SIG-M5 treated with dmso at 0.1 percent for 504 hours (cell line): ENCODE measurements around the gene FADS2.

ENCODE experiments used
- DNase-seq: peaks from one replicate; lab custom pipeline; 2025; ENCODE audit not compliant: unreplicated experiment; lab: John Stamatoyannopoulos, UW

Gene FADS2

DNA sequence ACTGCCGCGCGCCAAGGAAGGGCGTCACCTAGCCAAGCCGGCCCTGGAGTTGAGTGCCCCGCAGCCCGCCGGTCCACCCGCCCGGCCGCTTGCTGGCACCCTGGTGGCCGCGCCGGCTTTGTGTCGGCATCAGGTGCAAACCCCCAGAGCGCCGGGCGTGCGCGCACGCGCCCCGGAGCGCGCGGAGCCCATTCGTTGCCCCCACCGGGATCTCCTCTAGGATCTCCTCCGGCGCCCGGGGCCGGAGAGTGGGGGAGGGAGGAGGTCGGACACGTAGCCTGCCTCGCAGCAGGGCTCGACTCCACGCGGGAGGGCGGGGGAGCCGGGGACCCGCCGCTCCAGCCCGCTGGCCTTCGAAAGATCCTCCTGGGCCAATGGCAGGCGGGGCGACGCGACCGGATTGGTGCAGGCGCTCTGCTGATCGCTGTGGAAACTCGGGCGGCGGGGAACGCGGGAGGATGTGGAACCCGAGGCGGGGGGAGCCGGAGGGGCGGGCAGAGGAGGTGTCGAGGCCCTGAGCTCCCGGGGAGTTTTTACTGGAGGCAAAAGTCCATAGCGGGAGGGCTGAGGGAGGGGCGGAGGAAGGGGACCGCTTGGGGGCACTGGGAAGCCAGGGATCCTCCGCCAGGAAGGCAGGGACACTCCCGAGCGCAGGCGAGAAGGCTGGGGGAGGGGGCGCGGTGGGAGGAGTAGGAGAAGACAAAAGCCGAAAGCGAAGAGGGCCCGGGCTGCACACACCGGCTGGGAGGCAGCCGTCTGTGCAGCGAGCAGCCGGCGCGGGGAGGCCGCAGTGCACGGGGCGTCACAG lies at the start of gene FADS2:
TSS of gene FADS2 (plus strand) at position 730 of the 808 bp plus-strand sequence. CDS start 91 bp downstream, outside the sequence.
- DNase-seq, result peak; percentile 87

DNA sequence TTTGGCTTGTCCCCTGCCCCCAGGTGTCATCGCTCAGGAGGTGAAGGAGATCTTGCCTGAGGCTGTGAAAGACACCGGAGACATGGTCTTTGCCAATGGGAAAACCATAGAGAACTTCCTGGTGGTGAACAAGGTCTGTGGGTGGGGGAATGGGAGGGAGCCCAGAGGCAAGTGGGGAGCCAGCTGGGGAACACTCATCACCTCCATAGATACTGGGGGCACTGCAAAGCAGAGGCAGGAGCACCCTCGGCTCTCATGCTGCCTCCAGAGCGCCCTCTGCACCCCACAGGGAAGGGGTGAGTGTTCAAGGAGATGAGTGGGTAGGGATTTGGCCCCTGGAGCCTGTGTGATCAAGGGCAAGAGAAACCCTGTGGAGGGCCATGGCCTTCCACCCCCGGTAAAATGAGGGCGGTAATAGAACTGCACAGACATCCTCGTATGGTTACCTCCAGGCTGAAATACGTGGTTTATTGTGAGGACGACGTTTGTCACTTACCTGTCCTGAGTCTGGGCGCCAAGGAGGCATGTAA lies 49.7 kb upstream of the FADS2 start:
- no peak for DNase-seq

DNA sequence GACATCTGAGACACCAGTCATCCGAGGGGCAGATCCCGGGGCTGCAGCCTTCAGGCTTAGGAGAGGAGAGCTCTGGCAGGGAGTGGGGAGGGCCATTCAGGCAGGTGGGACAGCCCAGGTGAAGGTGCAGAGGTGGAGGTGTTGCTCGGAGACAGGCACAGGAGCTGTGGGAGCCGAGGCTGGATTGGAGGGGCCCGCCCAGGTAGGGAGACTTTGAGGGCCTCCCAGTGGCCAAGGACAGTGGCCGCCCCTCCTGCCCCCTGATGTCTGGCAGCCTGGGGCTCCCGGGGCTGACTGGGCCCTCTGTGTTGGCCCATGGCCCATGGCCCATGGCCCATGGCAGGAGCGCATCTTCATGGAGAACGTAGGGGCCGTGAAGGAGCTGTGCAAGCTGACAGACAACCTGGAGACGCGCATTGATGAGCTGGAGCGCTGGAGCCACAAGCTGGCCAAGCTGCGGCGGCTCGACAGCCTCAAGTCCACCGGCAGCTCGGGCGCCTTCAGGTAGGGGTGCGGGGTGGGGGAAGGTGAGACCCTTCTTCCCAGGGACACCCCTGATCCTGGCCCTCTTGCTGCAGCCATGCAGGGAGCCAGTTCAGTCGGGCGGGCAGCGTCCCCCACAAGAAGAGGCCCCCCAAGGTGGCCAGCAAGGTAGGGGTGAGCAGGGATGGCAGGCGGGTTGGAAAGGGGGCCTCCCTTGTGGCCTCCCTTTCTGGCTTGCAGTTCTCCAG lies 49.0 kb upstream of the FADS2 start:
- DNase-seq, result no peak

DNA sequence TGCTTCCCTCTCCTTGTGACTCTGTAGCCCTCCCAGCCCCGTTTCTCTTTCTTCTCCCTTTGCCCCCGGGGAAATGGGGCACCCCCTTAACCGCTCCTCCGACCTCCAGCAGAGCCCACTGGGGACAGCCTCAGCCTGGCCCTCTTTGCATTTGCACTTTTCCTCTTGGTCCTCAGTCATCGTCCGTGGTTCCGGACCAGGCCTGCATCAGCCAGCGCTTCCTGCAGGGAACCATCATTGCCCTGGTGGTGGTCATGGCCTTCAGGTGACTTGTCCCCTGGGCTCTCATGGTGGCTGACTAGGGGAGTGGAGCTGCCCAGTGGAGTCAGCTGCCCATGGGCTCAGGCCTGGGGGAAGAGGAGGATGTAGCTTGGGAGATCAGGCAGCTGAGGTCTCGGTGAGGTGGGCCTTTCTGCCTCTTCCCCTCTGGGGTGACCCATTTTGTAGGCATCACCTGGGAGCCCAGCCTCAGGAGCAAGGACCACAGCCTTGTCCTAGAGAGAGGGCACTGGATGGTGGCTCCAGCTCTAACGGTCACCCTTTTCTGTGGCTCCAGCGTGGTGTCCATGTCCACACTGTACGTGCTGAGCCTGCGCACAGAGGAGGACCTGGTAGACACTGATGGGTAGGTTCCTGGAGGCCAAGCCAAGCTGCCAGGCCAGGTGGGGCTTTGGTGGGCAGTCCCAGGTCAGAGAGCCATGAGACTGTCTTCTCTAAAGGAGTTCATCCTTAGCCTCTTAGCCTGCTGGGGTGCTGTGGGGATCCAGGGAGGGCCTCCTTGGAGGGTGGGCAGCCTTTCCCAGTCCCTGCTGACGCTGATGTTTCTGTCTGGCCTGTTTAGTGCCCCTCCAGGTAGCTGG lies 48.2 kb upstream of the FADS2 start:
- no peak for DNase-seq

DNA sequence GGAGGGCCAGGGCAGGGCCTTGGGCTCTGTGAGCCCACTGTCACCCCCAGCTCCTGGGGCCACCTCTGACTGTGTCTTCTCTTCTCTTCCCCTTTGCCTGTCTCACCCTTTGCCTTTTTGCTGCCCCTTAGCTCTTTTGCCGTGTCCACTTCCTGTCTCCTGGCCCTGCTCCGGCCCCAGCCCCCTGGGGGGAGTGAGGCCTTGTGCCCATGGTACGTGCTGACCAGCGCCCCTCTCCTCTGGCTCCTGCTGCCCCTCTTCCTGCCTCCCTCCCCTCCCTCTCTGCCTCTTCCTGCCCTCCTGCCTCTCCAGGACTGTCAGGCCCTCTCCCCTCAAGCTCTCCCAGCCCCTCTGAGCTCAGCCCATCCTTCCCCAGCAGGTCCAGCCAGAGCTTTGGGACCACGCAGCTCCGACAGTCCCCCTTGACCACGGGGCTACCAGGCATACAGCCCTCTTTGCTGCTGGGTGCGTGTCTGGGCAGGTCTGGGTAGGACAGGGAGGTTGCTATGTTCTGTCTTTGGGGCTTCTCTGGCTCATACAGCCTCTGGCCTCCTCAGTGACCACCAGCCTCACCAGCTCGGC lies 47.4 kb upstream of the FADS2 start:
- no peak for DNase-seq

DNA sequence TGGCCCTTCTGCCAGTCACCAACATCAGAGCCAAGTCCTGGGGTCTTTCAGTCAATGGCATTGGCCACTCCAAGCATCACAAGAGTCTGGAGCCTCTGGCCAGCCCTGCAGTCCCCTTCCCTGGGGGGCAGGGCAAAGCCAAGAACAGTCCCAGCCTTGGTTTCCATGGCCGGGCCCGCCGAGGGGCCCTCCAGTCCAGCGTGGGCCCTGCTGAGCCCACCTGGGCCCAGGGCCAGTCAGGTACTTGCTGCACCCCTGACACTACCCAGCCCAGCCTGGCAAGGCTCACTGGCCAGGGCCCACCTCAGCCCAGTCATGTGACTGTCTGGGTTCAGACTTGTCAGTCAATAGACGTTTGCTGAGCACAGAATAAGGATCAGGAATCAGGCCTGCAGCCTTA lies 46.5 kb upstream of the FADS2 start:
- no peak for DNase-seq

DNA sequence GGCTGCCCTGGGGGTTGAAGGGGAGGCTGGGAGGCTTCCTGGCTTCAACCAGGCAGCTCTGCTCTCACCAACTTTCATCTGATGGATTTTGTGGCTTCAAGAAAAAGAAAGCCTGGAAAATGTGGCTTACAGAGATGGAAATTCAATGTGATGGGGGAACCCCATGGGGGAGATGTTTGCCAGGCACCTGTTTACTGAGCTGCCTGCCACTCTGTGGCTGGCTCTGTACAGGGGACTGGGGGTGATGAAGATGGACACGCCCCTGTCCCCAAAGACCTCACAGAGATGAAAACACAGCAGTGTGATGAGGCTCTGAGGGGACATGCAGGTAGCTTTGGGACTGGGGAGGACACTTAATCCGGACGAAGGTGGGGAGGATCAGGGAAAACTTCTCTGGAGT lies 45.8 kb upstream of the FADS2 start:
- no peak for DNase-seq

DNA sequence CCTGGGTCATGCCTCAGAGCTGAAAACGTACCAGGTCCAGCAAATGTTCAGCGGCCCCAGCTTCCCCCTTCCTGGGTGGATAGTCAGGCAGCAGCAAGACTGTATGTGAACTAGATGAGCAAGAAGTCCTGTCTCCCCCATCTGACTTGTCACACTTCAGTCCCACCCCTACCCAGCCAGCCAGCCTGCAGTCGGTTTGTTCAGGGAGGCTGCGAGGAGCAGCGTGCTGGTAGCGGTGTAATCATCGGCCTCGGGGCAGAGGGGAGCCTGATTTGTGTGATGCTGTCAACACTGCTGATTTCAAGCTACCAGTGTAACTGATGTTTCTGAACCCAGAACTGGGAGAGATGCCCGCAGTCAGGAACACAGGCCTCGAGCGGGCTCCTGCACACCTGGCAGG lies 45.3 kb upstream of the FADS2 start:
- no peak for DNase-seq

DNA sequence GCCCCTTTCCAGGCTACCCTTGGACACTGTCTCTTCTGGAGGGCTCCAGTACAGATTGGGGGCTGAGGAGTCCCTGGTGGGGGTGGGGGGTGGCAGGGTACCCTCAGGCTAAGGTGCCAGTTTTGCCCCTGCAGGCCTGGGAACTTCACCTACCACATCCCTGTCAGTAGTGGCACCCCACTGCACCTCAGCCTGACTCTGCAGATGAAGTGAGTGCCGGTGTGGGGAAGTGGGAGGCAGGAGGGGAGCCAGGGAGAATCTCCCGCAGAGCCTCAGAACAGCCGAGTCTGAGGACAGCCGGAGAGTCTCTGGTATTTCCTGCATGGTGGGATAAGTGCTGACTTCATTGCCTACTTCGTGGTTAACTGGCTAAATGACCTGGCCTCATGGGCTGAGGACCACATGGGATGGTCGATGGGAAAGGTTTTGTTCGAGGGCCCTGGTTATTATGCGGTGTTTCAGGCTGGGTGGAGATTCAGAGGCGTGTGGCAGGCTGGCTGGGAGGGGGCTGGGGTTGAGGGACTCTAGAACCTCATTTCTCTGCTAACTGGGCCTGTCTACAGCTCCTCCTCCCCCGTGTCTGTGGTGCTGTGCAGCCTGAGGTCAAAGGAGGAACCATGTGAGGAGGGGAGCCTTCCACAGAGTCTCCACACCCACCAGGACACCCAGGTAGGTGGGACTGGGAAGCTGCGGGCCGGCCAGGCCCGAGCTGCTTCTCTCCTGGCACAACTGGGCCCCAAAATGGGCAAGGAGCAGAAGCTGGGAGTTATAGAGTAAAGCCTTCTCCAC lies 44.2 kb upstream of the FADS2 start:
- no peak for DNase-seq

DNA sequence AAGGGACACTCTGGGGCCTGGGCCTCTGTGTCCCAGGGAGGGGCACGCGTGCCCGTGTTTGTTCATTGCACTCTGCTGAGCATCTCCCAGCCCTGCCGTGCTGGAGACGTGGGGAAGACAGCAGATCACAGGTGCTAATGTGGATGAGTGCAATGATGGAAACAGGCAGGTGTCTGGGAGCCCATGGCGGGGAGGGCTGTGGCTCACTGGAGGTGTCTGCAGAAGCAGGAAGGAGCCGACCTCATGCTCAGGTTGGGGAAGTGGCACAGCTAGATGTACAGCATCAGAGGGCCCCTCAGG lies 43.6 kb upstream of the FADS2 start:
- DNase-seq, result no peak

DNA sequence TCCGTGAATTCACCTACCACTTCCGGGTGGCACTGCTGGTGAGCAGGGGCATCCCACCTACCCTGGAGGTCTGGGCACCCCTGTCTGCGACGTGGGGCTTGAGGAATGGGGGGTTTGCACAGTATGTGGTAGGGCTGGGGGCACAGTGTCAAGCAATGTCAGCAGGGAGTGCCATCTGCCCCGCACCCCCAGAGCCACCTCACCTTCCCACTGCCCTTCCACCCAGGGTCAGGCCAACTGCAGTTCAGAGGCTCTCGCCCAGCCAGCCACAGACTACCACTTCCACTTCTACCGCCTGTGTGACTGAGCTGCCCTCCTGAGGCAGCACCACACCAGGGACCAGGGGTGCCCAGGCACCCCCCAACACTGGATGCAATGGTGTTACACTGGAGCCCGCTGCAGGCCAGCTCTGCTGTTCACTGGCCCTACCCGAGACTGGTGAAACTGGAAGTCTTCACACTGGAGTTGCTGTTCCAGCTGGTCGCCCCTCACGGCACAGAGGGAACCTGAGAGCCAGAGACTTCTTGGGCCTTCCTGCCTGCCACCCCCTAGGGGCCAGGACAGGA lies 42.2 kb upstream of the FADS2 start:
- no peak for DNase-seq

DNA sequence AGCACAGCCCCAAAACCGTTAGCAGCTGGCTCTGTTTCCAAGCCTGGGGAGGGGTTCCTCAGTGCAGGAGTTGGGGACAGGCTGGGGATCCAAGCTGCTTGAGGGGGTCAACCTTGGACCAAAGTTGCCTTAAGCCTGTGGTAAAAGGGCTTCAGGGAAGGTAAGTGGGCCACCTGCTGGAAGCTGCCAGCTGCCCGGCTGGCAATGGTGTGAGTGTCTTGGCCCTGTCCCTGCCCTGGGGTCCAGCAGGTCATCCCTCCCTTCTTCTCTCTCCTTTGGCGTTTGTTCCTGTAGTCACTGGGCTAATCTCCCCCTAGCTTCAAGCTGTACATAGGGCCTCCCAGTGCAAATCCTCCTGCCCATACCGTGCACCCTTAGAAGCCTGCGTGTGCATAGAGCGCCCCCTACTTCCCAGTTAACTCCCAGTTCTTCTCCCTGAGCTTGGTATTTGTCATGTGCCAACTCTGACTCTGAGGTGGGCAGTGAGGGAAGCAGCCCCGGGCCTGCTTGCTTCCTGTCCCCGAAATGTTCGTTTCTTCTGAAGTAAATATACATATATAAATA lies 40.1 kb upstream of the FADS2 start:
- peak; percentile 44 for DNase-seq

DNA sequence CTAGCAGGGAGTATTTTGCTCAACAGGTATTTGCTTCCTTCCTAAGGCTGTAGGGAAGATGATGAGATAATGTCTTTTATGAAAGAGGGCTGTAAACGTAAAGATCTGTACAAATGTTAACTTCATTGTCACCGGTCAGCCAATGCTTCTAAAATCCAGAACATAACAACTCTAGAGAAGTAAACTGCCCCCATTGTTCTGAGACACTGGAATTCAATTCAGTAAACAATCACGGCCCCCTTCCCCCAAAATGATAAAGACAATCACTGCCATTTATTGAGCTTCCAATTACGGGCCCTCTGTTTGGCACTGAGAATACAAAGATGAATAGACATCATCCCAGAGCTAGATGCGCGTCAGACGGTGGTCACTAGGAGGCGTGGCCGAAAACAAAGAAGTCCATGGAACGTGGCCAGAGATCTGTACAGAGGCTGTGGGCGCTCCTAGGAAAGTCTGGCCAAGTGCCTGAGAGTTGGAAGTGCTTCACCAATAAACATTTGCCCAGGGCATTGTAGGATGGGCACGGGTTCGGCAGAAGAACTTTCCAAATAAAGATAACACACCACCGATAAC lies 36.3 kb upstream of the FADS2 start:
- peak; percentile 45 for DNase-seq

DNA sequence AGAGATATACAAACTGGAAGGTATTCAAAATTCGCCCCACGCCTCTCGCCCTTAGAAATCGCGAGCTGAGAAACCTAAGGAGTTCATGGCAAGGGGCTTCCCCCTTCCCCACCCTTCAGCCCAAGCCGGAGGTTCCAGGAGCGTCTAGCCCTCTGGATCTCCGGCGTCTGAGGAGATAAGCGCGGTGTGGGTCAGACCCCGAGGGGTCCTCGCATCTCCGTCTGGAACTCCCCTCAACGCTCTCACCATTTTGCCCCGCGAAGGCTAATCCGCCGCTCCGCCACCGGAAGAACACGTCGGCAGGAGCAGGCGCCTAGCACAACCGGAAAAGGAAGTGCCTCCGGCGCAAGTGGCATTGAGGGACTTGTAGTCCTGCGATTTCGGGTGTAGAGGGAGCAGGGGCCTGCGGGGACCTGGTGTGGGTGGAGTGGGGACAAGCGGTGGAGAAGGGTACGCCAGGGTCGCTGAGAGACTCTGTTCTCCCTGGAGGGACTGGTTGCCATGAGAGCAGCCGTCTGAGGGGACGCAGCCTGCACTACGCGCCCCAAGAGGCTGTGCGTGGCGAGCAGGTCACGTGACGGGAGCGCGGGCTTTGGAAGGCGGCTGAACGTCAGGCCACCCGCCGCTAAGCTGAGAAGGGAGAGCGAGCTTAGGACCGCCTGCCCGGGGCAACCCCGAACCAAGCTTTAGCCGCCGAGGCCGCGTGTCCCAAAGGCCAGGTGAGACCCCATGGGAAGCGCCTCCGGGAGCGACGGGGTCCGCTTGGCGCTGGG lies 35.6 kb upstream of the FADS2 start, which contains the start of the genes FEN1 and TMEM258:
TSS of gene FEN1 (plus strand) at position 602 of the 773 bp plus-strand sequence. CDS start 2,451 bp downstream, outside the sequence.
TSS of gene TMEM258 (minus strand) at position 290 of the 773 bp plus-strand sequence. CDS start at position 249, 41 bp downstream.
- peak; percentile 89 for DNase-seq

DNA sequence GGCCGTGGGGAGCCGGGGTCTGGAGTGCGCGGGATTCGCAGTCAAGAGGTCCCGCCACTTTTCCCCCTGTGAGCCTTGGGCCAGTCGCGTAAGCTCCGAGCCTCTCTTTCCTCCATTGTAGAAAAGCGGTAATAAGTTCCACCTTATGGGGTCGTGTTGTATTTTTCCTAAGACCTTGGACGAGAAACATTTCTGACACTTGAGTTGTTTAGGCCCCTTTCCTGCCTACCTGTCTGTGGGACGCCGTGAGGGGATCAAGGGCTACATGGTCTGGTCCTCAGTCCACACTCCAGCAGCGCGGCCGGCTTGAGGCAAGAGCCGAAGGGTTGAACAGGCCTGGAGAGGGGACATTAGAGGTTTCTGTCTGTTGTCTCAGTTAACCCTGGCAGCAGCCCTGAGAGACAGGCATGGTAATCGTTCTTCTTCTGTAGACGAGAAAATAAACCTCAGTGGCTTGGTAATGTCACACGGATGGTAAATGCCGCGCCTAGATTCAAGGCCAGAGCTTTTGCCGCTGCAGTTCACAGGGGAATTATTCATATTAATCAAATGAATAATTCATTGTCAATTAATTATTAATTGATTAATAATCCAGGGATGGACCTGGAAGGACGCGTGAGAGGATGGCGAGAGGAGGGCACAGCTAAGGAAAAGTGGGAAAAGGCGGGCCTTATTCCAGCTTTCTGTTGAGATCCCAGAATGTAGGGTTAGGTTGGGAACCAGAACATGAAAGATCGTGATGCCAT lies 34.8 kb upstream of the FADS2 start:
- no peak for DNase-seq

DNA sequence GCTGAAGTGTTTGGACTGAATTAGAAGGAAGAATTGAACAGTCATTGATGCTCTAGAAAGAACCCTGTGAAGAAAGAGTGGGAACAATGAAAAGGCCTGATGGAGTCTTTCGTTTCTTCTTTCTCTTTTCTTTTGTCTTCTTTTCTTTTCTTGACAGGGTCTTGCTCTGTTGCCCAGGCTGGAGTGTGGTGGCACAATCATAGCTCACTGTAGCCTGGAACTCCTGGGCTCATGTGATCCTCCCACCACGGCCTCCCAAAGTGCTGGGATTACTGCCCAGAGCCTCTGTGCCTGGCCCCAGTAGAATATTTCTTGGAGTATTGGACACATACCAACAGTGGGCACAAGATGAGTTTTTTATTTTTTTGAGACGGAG lies 34.3 kb upstream of the FADS2 start:
- no peak for DNase-seq

DNA sequence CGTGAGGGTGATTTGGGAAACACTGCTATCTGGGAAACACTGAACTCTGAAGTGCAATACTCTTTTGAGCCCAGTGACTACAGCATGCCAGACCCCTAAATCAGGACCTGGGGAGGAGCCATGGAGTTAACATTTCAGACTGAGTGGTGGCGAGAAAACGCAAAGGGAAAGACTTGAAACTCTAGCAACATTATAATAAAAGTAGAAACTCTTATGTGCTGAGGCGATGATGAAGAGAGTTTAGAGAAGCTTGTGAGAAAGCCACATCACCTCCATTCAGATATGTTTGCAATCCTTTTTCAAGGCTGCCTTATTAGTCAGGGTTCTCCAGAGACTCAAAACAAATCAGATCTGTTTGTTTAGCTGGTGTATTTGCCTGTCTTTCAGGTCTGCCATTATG lies 33.5 kb upstream of the FADS2 start:
- DNase-seq, result no peak

DNA sequence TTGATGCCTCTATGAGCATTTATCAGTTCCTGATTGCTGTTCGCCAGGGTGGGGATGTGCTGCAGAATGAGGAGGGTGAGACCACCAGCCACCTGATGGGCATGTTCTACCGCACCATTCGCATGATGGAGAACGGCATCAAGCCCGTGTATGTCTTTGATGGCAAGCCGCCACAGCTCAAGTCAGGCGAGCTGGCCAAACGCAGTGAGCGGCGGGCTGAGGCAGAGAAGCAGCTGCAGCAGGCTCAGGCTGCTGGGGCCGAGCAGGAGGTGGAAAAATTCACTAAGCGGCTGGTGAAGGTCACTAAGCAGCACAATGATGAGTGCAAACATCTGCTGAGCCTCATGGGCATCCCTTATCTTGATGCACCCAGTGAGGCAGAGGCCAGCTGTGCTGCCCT lies 32.6 kb upstream of the FADS2 start:
- DNase-seq, result no peak
